Measurements from ENCODE around the gene LRAT.
A peak's percentile ranks its signal among the peaks of the same experiment; 100 is the strongest.

Gene LRAT

DNA sequence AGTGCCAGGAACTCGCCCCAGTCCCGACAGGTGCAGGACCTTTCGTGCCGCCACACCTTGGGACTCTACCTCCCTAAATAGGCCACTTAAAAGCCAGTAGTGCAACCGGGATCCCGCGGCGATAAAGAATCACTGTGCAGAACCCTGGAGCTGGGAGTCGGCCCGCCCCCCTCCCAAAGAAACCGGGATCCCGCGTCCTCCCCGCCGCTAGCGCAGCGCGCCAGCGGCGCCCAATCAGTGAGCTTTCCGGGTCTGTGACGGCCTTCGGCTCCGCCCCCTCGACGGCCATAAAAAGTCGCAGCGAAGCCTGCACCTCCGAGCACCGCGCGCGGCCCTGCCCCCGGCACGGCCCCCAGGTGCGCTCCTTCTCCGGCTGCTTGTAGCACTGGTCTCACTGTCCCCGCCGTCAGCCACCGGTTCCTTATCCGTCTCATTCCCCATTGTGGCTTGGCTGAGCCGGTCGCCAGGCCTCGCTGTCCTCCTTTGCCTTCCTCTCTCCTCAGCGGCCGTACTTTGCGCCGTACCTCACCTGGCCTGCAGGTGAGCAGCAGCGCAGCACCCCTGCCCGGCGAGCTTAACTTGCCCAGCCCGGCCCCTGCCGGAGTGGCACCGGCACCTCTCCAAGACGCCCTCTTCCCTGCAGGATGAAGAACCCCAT lies at the start of gene LRAT:
TSS of gene LRAT (plus strand) at position 318 of the 658 bp plus-strand sequence. CDS start at position 645, 327 bp downstream.
- TF ChIP-seq YY1 (IDR thresholded peaks at IDR 0.05; ENCODE audit: low read depth) (peak; percentile 60; the same call in 1 of the 2 replicates), TCF12 (IDR thresholded peaks at IDR 0.05; ENCODE audit: low read depth) (peak; percentile 46; the same call in 1 of the 2 replicates), TEAD4 (IDR thresholded peaks at IDR 0.05) (no peak)
- TF ChIP-seq, protein P1, sequence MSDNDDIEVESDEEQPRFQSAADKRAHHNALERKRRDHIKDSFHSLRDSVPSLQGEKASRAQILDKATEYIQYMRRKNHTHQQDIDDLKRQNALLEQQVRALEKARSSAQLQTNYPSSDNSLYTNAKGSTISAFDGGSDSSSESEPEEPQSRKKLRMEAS (IDR thresholded peaks at IDR 0.05): peak; percentile 59; the same call in 1 of the 2 replicates

DNA sequence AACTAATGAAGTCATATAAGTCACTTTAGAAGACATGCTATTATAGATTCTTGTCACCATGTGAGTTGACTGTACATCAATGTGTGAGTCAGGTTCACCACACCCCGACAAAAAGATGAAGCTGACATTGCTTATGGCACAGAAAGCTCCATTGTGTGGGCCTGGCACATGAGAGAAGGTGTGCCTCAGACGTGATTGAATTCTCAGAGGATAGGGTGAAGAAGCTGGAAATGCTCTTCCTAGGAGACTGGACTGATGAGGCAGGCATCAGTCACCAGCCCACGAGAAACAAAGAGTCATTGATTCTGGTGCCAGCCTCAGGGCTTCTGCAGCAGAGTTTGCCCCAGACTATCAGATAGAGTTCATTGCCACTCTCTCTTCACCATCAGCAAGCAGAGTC lies 35.9 kb upstream of the LRAT start:
- no peak for TF ChIP-seq TAF1 (IDR thresholded peaks at IDR 0.05; ENCODE audit: low read depth)
- TF ChIP-seq TCF12 (IDR thresholded peaks at IDR 0.05; ENCODE audit: low read depth): no peak
- no peak for TF ChIP-seq CEBPB (IDR thresholded peaks at IDR 0.05)
- TF ChIP-seq, protein P1 (IDR thresholded peaks at IDR 0.05): no peak
- no peak for TF ChIP-seq YY1 (IDR thresholded peaks at IDR 0.05; ENCODE audit: low read depth)
- TF ChIP-seq TEAD4 (IDR thresholded peaks at IDR 0.05): no peak
- TF ChIP-seq ZBTB7A (IDR thresholded peaks at IDR 0.05; ENCODE audit: low read depth): no peak
- TF ChIP-seq, protein P2, sequence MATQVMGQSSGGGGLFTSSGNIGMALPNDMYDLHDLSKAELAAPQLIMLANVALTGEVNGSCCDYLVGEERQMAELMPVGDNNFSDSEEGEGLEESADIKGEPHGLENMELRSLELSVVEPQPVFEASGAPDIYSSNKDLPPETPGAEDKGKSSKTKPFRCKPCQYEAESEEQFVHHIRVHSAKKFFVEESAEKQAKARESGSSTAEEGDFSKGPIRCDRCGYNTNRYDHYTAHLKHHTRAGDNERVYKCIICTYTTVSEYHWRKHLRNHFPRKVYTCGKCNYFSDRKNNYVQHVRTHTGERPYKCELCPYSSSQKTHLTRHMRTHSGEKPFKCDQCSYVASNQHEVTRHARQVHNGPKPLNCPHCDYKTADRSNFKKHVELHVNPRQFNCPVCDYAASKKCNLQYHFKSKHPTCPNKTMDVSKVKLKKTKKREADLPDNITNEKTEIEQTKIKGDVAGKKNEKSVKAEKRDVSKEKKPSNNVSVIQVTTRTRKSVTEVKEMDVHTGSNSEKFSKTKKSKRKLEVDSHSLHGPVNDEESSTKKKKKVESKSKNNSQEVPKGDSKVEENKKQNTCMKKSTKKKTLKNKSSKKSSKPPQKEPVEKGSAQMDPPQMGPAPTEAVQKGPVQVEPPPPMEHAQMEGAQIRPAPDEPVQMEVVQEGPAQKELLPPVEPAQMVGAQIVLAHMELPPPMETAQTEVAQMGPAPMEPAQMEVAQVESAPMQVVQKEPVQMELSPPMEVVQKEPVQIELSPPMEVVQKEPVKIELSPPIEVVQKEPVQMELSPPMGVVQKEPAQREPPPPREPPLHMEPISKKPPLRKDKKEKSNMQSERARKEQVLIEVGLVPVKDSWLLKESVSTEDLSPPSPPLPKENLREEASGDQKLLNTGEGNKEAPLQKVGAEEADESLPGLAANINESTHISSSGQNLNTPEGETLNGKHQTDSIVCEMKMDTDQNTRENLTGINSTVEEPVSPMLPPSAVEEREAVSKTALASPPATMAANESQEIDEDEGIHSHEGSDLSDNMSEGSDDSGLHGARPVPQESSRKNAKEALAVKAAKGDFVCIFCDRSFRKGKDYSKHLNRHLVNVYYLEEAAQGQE (IDR thresholded peaks at IDR 0.05; ENCODE audit: low read depth): no peak
- TF ChIP-seq EGR1 (IDR thresholded peaks at IDR 0.05): no peak
- TF ChIP-seq RAD21 (IDR thresholded peaks at IDR 0.05; ENCODE audit: low read depth): no peak
- no peak for TF ChIP-seq FOXM1 (IDR thresholded peaks at IDR 0.05; ENCODE audit: borderline replicate concordance, low read depth)
- TF ChIP-seq, protein P3, sequence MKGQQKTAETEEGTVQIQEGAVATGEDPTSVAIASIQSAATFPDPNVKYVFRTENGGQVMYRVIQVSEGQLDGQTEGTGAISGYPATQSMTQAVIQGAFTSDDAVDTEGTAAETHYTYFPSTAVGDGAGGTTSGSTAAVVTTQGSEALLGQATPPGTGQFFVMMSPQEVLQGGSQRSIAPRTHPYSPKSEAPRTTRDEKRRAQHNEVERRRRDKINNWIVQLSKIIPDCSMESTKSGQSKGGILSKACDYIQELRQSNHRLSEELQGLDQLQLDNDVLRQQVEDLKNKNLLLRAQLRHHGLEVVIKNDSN (IDR thresholded peaks at IDR 0.05): no peak

DNA sequence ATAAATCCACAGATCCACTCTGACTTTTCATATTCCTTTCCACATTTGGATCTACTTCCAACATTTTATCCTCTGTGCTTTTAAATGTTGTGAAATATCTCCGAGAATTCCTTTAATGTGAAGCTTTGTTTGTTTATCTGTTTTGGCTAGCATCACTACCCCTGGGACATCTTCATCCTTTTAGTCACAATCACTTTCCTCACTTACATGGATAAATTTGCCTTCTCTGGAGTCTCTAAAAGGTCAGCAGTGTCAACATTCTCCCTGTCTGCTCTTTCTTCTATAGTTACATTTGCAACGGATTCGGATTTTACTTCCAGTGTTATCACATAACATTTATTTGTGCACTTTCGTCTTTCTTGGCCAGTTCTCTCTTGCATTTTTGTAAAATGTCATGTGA lies 34.2 kb upstream of the LRAT start:
- TF ChIP-seq, protein P1 (IDR thresholded peaks at IDR 0.05): no peak
- TF ChIP-seq FOXM1 (IDR thresholded peaks at IDR 0.05; ENCODE audit: borderline replicate concordance, low read depth) (no peak), TAF1 (IDR thresholded peaks at IDR 0.05; ENCODE audit: low read depth) (no peak), NFIC (IDR thresholded peaks at IDR 0.05) (no peak), CREB1 (IDR thresholded peaks at IDR 0.05; ENCODE audit: low read depth) (no peak), ZBTB7A (IDR thresholded peaks at IDR 0.05; ENCODE audit: low read depth) (no peak), YY1 (IDR thresholded peaks at IDR 0.05; ENCODE audit: low read depth) (no peak), TEAD4 (IDR thresholded peaks at IDR 0.05) (no peak), RAD21 (IDR thresholded peaks at IDR 0.05; ENCODE audit: low read depth) (no peak), EP300 (IDR thresholded peaks at IDR 0.05; ENCODE audit: borderline replicate concordance) (no peak), TCF12 (IDR thresholded peaks at IDR 0.05; ENCODE audit: low read depth) (no peak)
- TF ChIP-seq, protein P2 (IDR thresholded peaks at IDR 0.05; ENCODE audit: low read depth): no peak
- TF ChIP-seq, protein P3 (IDR thresholded peaks at IDR 0.05): no peak

DNA sequence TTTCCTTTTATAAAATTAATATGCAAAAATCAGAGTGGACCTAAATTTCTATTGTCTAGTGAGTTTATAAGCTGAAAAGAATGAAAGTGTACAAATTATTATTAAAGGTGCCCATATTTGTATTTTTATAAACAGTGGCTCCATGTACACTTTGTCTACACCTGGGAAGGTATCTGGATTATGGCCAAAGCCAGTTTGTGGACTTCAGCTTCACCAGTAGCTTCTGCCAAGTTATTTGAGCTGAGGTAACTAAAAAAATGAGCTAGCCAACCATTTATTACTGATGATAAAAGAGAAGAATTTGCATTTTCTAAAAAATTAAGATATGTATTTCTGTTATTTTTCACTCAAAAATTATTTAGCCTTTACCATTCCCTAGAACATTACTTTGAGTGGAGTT lies 32.3 kb upstream of the LRAT start:
- no peak for TF ChIP-seq CEBPB (IDR thresholded peaks at IDR 0.05)
- no peak for TF ChIP-seq TEAD4 (IDR thresholded peaks at IDR 0.05)
- TF ChIP-seq EGR1 (IDR thresholded peaks at IDR 0.05): no peak
- TF ChIP-seq FOXM1 (IDR thresholded peaks at IDR 0.05; ENCODE audit: borderline replicate concordance, low read depth): no peak
- no peak for TF ChIP-seq CREB1 (IDR thresholded peaks at IDR 0.05; ENCODE audit: low read depth)
- TF ChIP-seq ZBTB7A (IDR thresholded peaks at IDR 0.05; ENCODE audit: low read depth): no peak
- no peak for TF ChIP-seq TAF1 (IDR thresholded peaks at IDR 0.05; ENCODE audit: low read depth)
- TF ChIP-seq, protein P2 (IDR thresholded peaks at IDR 0.05; ENCODE audit: low read depth): no peak
- TF ChIP-seq TCF12 (IDR thresholded peaks at IDR 0.05; ENCODE audit: low read depth): no peak
- TF ChIP-seq, protein P1 (IDR thresholded peaks at IDR 0.05): no peak
- no peak for TF ChIP-seq YY1 (IDR thresholded peaks at IDR 0.05; ENCODE audit: low read depth)
- no peak for TF ChIP-seq RAD21 (IDR thresholded peaks at IDR 0.05; ENCODE audit: low read depth)
- no peak for TF ChIP-seq NFIC (IDR thresholded peaks at IDR 0.05)
- no peak for TF ChIP-seq EP300 (IDR thresholded peaks at IDR 0.05; ENCODE audit: borderline replicate concordance)
